ENCODE measurements around the gene RBFOX2.

Gene RBFOX2

DNA sequence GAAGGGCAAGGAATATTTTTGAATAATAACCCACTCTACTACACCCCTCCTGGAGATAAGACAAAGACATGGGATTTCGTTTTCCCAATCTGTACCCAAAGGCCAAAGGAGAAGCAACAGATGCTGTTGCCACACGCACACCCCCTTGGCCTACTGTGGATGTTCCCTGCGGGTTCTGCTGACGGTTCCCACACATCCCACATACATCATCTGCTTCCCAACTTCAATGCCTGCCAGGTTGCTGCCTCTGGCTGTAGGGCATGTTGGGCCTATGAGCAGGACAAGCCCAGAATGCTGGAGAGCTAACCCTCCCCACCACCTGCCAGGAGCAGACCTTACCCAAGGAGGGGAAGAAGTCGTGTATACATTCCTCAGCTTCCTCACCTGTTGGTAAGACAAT, 13.6 kb upstream of the RBFOX2 start:
- TF ChIP-seq, protein P1, sequence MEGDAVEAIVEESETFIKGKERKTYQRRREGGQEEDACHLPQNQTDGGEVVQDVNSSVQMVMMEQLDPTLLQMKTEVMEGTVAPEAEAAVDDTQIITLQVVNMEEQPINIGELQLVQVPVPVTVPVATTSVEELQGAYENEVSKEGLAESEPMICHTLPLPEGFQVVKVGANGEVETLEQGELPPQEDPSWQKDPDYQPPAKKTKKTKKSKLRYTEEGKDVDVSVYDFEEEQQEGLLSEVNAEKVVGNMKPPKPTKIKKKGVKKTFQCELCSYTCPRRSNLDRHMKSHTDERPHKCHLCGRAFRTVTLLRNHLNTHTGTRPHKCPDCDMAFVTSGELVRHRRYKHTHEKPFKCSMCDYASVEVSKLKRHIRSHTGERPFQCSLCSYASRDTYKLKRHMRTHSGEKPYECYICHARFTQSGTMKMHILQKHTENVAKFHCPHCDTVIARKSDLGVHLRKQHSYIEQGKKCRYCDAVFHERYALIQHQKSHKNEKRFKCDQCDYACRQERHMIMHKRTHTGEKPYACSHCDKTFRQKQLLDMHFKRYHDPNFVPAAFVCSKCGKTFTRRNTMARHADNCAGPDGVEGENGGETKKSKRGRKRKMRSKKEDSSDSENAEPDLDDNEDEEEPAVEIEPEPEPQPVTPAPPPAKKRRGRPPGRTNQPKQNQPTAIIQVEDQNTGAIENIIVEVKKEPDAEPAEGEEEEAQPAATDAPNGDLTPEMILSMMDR (IDR thresholded peaks at IDR 0.05; ENCODE audit: insufficient read depth, low read depth, low read length, missing control alignments) = no peak
- no peak overlapping the region for H3K4me3 ChIP-seq (ENCODE audit: low read depth, low read length)
- DNase-seq (ENCODE audit: low read depth) = no peak

DNA sequence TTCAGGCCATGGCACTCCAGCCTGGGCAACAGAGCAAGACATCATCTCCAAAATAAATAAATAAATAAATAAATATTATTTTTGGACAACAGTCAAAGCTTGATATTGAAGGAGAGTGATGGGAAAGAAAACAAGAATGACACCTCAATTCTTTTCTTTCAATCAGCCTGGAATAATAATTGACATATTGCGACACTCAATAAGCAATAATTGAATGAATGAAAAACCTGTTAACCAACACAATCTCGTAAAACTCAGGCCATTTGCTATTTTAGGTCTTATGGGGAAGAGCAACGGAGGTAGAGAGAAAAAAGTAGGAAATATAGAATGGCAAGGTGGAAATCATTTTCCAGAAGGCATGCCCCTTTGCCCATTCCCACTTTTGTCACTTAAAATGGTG, 10.5 kb upstream of the RBFOX2 start:
- TF ChIP-seq, protein P1 (IDR thresholded peaks at IDR 0.05; ENCODE audit: insufficient read depth, low read depth, low read length, missing control alignments) = no peak
- no peak for DNase-seq (ENCODE audit: low read depth)
- H3K4me3 ChIP-seq (ENCODE audit: low read depth, low read length) = no peak overlapping the region

DNA sequence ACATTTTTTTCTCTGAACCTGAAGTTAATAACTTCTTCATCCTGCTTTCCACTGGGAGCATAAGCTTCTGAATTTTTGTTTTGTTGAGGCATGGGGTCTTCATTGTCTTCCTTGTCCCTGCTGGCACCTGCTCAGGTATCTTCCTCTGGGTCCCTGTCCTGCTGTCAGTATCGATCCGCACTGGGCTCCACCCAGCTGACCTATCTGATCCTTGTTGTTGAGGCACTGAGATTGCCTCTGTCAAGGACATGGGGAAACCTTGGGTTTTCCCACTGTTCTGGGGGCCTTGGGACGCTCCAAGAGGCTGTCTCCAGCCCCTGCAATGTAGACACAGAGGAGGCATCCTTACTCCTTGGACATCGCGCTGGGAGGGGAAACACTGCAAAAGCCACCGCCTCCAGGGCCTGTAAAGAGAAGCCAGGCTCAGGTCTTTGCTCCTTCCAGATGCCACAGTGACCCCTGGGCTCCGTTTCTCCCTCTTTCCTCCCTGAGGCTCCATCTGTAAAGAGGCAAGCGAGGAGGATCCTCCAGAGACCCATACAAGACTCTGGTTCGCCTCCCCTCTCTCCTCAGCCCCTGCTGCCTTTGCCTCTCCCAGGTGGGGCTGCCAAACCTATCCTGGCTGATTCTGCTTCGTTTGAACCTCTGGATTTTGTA, 8.6 kb upstream of the RBFOX2 start:
- no peak for DNase-seq (ENCODE audit: low read depth)
- no peak overlapping the region for H3K4me3 ChIP-seq (ENCODE audit: low read depth, low read length)
- TF ChIP-seq, protein P1 (IDR thresholded peaks at IDR 0.05; ENCODE audit: insufficient read depth, low read depth, low read length, missing control alignments) = no peak

DNA sequence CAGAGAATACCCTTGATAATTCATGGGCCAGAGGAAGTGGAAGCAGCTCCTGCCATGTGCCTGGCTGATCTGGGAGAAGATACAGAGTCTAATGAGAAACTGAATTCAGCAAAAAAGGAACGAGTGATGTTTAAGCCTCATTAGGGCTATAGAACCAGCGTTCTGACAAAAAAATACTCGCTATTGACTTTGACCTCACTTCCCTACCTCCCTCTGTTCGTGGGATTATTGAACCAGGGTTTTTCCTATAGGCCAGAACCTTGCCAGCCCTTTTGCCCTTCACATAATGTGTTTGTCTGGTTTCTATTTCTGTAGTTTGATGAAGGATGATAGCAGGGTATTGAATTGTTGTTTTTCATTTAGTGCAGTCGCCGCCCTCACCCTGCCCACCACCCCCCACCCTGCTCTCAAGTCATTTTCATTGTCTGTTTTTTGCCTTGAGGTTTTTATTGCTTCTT, 7.6 kb upstream of the RBFOX2 start:
- TF ChIP-seq, protein P1 (IDR thresholded peaks at IDR 0.05; ENCODE audit: insufficient read depth, low read depth, low read length, missing control alignments) = no peak
- H3K4me3 ChIP-seq (ENCODE audit: low read depth, low read length) = no peak overlapping the region
- DNase-seq (ENCODE audit: low read depth) = no peak

DNA sequence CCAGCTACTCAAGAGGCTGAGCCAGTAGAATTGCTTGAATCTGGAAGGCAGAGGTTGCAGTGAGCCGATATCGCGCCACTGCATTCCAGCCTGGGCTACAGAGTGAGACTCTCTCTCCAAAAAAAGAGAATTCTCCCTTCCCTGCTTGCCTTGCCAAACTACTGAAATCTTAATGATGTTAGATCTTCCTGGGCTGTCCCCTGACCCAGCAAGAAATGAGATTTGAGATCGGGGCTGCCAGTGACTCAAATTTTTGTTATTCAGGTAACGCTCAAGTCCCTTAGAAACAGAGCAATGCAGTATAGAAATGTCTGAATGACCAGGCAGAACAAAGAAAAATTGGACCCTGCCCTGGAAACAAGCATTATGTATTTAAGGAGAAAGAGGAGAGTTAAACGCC, 4.0 kb upstream of the RBFOX2 start:
- no peak for DNase-seq (ENCODE audit: low read depth)
- TF ChIP-seq, protein P1 (IDR thresholded peaks at IDR 0.05; ENCODE audit: insufficient read depth, low read depth, low read length, missing control alignments) = no peak
- H3K4me3 ChIP-seq (ENCODE audit: low read depth, low read length) = no peak overlapping the region

DNA sequence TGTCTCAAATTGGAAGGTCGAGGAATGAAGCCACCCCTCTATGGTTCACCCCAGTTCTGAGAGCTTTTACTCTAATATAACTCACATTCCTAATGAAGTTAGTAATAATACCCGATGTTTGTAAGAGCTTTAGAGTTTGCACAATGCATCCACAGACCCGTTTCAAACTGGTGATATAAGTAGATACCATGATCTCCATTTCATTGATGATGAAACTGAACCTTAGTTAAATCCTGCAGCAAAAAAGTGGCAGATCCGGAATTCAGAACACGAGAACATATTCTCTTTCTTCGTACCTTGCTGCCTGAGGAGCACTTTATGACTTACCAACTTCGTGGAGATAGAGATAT, 757 bp upstream of the RBFOX2 start:
- peak overlapping the region; percentile 89 for H3K4me3 ChIP-seq (ENCODE audit: low read depth, low read length)
- TF ChIP-seq, protein P1 (IDR thresholded peaks at IDR 0.05; ENCODE audit: insufficient read depth, low read depth, low read length, missing control alignments) = no peak
- no peak for DNase-seq (ENCODE audit: low read depth)
